ENCODE results near the gene EGLN3. TPM values are rescaled to one million over a fixed set of nuclear protein-coding genes. Genes with fewer than 3 reads are reported as not detected.
"Not testable (repeated sequence)": the region's sequence is repeated elsewhere in the genome, so short reads cannot be mapped to it uniquely, and the experiment has no call there.

The EGLN3 gene
- total RNA-seq, 2 experiments from 2014 or later, result 3.5 to 4.2 TPM

- DNase-seq (no peak), ATAC-seq (no peak)
- Mint-ChIP-seq H3K4me3 (no peak overlapping the region), H3K27me3 (no peaks in the 10 kb centered on the region), H3K4me1 (ENCODE audit: low read depth) (no peaks in the 10 kb centered on the region), H3K9me3 (no peaks in the 10 kb centered on the region), H3K36me3 (ENCODE audit: low read depth) (no peaks in the 10 kb centered on the region), H3K27ac (no peak overlapping the region)
- CTCF ChIA-PET, result no interaction called here
- TF ChIP-seq, protein P1, sequence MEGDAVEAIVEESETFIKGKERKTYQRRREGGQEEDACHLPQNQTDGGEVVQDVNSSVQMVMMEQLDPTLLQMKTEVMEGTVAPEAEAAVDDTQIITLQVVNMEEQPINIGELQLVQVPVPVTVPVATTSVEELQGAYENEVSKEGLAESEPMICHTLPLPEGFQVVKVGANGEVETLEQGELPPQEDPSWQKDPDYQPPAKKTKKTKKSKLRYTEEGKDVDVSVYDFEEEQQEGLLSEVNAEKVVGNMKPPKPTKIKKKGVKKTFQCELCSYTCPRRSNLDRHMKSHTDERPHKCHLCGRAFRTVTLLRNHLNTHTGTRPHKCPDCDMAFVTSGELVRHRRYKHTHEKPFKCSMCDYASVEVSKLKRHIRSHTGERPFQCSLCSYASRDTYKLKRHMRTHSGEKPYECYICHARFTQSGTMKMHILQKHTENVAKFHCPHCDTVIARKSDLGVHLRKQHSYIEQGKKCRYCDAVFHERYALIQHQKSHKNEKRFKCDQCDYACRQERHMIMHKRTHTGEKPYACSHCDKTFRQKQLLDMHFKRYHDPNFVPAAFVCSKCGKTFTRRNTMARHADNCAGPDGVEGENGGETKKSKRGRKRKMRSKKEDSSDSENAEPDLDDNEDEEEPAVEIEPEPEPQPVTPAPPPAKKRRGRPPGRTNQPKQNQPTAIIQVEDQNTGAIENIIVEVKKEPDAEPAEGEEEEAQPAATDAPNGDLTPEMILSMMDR (IDR thresholded peaks at IDR 0.05), result no peak
- POLR2A ChIA-PET, result no interaction called here
- intact Hi-C loops (cut with micrococcal nuclease), result no loop called here
Observed at GRCh38 chr14:33931461-33931860, 19.4 kb downstream of the EGLN3 start.

DNA sequence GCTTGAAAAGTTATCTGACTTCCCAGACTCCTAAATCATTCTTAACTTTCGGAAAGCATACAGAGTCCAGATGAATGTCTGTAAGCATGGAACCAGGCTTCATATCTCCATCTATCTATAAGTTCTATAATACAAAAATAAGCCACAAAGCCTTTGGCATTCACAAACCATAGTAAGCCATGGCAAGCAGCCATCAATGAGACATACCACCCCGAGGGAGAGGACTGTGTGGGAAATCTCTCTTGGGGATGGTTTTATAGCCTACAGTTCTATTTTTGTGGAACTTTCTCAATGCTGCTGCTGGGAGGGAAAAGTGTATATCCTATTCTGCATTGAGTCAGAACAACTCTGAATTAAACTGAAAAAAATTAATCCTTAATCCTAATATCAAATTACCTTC, 20.4 kb downstream of the EGLN3 start:
- Mint-ChIP-seq H3K9me3 (no peaks in the 10 kb centered on the region), H3K27me3 (no peaks in the 10 kb centered on the region), H3K36me3 (ENCODE audit: low read depth) (no peaks in the 10 kb centered on the region), H3K4me3 (no peak overlapping the region), H3K27ac (no peak overlapping the region), H3K4me1 (ENCODE audit: low read depth) (no peaks in the 10 kb centered on the region)
- no peak for DNase-seq
- intact Hi-C loops (cut with micrococcal nuclease), result no loop called here
- TF ChIP-seq, protein P1 (IDR thresholded peaks at IDR 0.05), result no peak
- no peak for ATAC-seq
- ChIA-PET CTCF (no interaction called here), POLR2A (no interaction called here)

- no peak for DNase-seq
- ChIA-PET CTCF (no interaction called here), POLR2A (interaction anchor here (0.6 kb wide), 1 partner anchor 124 kb away, joined by 3 read pairs; no protein-coding TSS in a partner anchor)
- TF ChIP-seq, protein P1 (IDR thresholded peaks at IDR 0.05), result no peak
- H3K36me3 Mint-ChIP-seq (ENCODE audit: low read depth), result no peaks in the 10 kb centered on the region
- no peak overlapping the region for H3K4me3 Mint-ChIP-seq
- no peak for ATAC-seq
- no peaks in the 10 kb centered on the region for H3K27me3 Mint-ChIP-seq
- intact Hi-C loops (cut with micrococcal nuclease), result no loop called here
- H3K4me1 Mint-ChIP-seq (ENCODE audit: low read depth), result no peaks in the 10 kb centered on the region
- H3K9me3 Mint-ChIP-seq, result no peaks in the 10 kb centered on the region
- H3K27ac Mint-ChIP-seq, result no peak overlapping the region
Observed at GRCh38 chr14:33929799-33930408, 21.0 kb downstream of the EGLN3 start.

DNA sequence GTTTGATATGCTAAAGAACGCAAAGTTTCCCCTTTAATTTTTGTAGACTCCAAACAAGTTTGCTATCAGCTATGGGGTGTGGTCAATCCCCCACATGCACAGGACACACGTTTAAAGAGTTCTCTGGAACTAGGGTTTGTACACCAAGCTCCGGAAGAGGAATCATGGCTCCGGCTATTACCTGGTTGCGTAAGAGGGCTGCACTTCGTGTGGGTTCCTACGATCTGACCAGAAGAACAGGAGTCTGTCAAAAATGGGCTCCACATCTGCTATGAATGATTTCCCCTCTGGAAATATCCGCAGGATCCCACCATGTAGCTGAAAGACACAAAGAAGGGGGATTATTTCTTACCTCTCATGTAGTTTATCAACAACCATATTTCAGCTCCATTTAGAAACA, 22.0 kb downstream of the EGLN3 start:
- DNase-seq (no peak), ATAC-seq (no peak)
- Mint-ChIP-seq H3K4me1 (ENCODE audit: low read depth) (no peaks in the 10 kb centered on the region), H3K9me3 (no peaks in the 10 kb centered on the region), H3K4me3 (no peak overlapping the region), H3K36me3 (ENCODE audit: low read depth) (no peaks in the 10 kb centered on the region), H3K27ac (no peak overlapping the region), H3K27me3 (no peaks in the 10 kb centered on the region)
- CTCF ChIA-PET, result no interaction called here
- TF ChIP-seq, protein P1 (IDR thresholded peaks at IDR 0.05), result no peak
- intact Hi-C loops (cut with micrococcal nuclease), result no loop called here
- POLR2A ChIA-PET, result interaction anchor here (0.9 kb wide), 2 partner anchors 11 to 18 kb away, joined by 3 read pairs; no protein-coding TSS in a partner anchor

DNA sequence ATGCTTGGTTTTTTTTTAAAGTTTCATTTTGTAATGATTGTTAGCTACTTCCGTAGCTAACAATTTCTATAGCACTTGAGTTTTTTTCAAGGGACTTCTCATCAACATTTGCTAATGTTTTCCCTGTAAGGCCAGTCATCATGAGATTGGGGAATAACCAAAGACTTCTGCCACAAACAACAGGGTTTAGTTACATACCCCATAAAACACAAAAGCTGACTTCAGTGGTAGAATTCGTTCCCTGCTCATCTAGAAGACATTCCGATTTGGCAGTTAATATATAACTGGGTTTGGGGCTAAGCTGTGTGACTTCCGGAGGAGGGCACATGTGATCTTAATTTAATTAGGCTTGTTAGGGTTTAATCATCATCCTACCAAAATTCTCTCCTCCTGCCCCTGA, 22.9 kb downstream of the EGLN3 start:
- Mint-ChIP-seq H3K27me3 (no peaks in the 10 kb centered on the region), H3K27ac (no peak overlapping the region), H3K4me3 (no peak overlapping the region), H3K36me3 (ENCODE audit: low read depth) (no peaks in the 10 kb centered on the region), H3K4me1 (ENCODE audit: low read depth) (no peaks in the 10 kb centered on the region), H3K9me3 (no peaks in the 10 kb centered on the region)
- ChIA-PET POLR2A (no interaction called here), CTCF (no interaction called here)
- intact Hi-C loops (cut with micrococcal nuclease), result no loop called here
- no peak for DNase-seq
- TF ChIP-seq, protein P1 (IDR thresholded peaks at IDR 0.05), result no peak
- no peak for ATAC-seq

DNA sequence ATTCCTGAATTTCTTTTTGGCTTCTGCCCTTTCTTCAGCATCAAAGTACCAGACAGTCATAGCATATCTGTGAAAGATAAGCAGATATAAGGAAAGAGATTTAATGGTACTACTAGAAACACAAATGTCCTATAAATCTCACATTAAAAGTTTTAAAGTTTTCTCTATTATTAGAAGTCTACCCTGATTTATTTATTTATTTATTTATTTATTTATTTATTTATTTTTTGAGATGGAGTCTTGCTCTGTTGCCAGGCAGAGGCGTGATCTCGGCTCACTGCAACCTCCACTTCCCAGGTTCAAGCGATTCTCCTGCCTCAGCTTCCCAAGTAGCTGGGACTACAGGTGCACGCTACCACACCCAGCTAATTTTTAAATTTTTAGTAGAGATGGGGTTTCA, 23.9 kb downstream of the EGLN3 start:
- H3K9me3 Mint-ChIP-seq; intact Hi-C loops (cut with micrococcal nuclease); ATAC-seq; CTCF ChIA-PET; DNase-seq; H3K27me3 Mint-ChIP-seq; H3K4me1 Mint-ChIP-seq (ENCODE audit: low read depth); H3K27ac Mint-ChIP-seq; H3K4me3 Mint-ChIP-seq; POLR2A ChIA-PET; H3K36me3 Mint-ChIP-seq (ENCODE audit: low read depth): not testable (repeated sequence)

Data from activated CD8-positive, alpha-beta T cell treated with anti-CD3 and anti-CD28 coated beads for 36 hours (primary cell).